B cell (primary cell): ENCODE measurements around the gene PLEKHM2.

Experiments used
- CTCF ChIP-seq: fragments of 200-600 bp; IDR thresholded peaks from one replicate; pipeline ENCODE4 v1.8.0; 2022; ENCODE audit warnings: antibody characterized with exemption, mild to moderate bottlenecking
- EZH2 ChIP-seq: IDR thresholded peaks from 2 replicates; pipeline ENCODE4 v1.6.1; 2012; ENCODE audit warnings: borderline replicate concordance, low read depth, mild to moderate bottlenecking, moderate library complexity, low read length; ENCODE audit not compliant: insufficient read depth, poor library complexity, severe bottlenecking

GRCh38 chr1:15751717-15752116 lies 67.6 kb downstream of the PLEKHM2 start:
- TF ChIP-seq EZH2 (no peak), CTCF (no peak)
